Measurements from ENCODE around the gene PSMB9.

PSMB9 gene

DNA sequence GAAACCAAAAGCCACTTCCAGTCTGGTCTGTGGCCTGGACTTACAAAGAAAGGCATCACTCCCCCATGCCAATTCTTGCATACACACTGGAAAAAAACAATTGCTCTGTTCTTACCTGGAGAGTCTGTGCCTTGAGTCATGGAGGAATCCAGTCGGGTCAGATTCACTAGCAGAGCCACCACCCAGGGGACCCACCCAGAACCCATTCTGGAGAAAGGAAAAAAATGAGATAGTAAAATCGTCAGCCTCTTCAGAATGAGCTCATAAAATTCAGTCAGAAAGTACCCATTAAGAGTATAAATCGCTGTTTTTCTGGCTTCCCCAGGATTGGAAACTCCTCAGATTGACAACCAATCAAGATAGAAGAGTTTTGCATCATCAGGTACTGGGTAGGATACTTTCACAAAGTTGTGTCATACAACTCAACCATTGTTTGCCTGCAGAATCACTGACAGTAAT lies 37.2 kb upstream of the PSMB9 start, which contains the start of gene HLA-DOB:
HLA-DOB (minus strand) TSS at position 257 of the 459 bp plus-strand sequence; CDS start at position 206, 51 bp downstream.
- TF ChIP-seq, protein P1, sequence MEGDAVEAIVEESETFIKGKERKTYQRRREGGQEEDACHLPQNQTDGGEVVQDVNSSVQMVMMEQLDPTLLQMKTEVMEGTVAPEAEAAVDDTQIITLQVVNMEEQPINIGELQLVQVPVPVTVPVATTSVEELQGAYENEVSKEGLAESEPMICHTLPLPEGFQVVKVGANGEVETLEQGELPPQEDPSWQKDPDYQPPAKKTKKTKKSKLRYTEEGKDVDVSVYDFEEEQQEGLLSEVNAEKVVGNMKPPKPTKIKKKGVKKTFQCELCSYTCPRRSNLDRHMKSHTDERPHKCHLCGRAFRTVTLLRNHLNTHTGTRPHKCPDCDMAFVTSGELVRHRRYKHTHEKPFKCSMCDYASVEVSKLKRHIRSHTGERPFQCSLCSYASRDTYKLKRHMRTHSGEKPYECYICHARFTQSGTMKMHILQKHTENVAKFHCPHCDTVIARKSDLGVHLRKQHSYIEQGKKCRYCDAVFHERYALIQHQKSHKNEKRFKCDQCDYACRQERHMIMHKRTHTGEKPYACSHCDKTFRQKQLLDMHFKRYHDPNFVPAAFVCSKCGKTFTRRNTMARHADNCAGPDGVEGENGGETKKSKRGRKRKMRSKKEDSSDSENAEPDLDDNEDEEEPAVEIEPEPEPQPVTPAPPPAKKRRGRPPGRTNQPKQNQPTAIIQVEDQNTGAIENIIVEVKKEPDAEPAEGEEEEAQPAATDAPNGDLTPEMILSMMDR (IDR thresholded peaks at IDR 0.05; ENCODE audit: low read depth, low read length), result no peak
- no peak for DNase-seq (ENCODE audit: low read depth, low spot score)
- in situ Hi-C loops (cut with HindIII; ENCODE audit: low sequenced_read_pairs), result no loop called here
- H3K4me3 ChIP-seq (ENCODE audit: low read depth, low read length), result no peak within 1 kb of the TSS

DNA sequence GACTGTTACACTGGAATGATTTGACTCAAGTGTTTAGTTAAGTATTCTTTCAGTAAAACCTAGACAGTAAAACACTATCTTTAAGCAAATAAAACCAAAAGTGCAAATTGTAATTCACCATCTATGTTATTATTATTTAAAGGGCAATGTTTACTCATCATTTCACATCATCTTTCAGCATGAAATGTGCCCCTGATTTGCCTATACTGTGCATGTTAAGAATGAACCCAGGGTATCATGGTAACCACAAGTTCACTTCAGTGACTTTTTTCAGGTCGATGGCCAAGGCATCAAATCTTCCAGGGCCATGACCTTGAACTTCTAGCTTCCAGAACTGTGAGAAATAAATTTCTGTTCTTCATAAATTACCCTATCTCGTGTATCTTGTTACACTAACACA lies 35.1 kb upstream of the PSMB9 start:
- in situ Hi-C loops (cut with HindIII; ENCODE audit: low sequenced_read_pairs), result no loop called here
- H3K4me3 ChIP-seq (ENCODE audit: low read depth, low read length), result no peak overlapping the region
- DNase-seq (ENCODE audit: low read depth, low spot score), result no peak
- TF ChIP-seq, protein P1 (IDR thresholded peaks at IDR 0.05; ENCODE audit: low read depth, low read length), result no peak

- TF ChIP-seq, protein P1 (IDR thresholded peaks at IDR 0.05; ENCODE audit: low read depth, low read length), result no peak
- peak; percentile 55 for DNase-seq (ENCODE audit: low read depth, low spot score)
- H3K4me3 ChIP-seq (ENCODE audit: low read depth, low read length), result no peak overlapping the region
- in situ Hi-C loops (cut with HindIII; ENCODE audit: low sequenced_read_pairs), result no loop called here
Observed at GRCh38 chr6:32819729-32820128, 34.3 kb upstream of the PSMB9 start.

- DNase-seq (ENCODE audit: low read depth, low spot score), result peak; percentile 29
Observed at GRCh38 chr6:32825966-32826365, 28.0 kb upstream of the PSMB9 start.

DNA sequence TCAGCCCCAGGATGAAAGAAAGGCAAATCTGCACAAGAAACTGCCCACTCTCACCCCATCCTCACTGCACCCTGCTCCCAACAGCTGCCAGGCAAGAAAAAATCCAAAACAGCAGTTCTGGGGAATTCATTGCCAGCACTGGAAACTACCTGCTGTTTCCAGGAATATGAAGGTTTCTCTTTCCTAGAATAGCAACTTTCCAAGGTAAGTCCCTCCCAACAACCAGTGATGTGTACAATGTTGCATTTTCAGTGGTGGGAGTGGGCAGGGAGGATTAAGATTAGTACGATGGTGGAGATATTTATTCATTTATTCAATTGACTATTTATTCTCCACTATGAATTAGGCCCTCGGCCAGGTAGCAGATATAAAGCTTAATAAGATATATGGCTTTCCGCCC lies 27.0 kb upstream of the PSMB9 start:
- TF ChIP-seq, protein P1 (IDR thresholded peaks at IDR 0.05; ENCODE audit: low read depth, low read length), result no peak
- no peak overlapping the region for H3K4me3 ChIP-seq (ENCODE audit: low read depth, low read length)
- in situ Hi-C loops (cut with HindIII; ENCODE audit: low sequenced_read_pairs), result no loop called here
- no peak for DNase-seq (ENCODE audit: low read depth, low spot score)

More at GRCh38 chr6:32825966-32826365, 28.0 kb upstream of the PSMB9 start:
- in situ Hi-C loops (cut with HindIII; ENCODE audit: low sequenced_read_pairs), result no loop called here
- TF ChIP-seq, protein P1 (IDR thresholded peaks at IDR 0.05; ENCODE audit: low read depth, low read length), result peak; percentile 39
- H3K4me3 ChIP-seq (ENCODE audit: low read depth, low read length), result no peak overlapping the region

DNA sequence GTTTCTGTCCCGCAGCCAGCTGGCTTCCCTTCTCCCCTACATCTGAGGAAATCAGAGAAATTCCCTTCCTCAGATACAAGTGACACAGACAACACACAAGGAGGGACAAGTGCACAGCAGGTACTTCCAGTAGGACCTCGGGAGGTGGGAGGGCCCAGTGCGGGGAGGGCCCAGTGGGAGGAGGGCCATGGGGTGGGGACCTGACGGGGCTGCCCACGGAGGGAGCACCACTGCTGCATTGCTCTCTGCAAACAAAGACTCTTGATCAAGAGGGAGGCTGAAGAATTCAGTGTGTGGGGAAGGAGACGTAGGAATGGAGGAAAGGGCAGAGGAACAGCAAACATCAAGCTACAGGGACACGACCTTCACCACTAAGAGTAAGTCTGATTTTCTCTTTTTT lies 24.5 kb upstream of the PSMB9 start:
- in situ Hi-C loops (cut with HindIII; ENCODE audit: low sequenced_read_pairs), result no loop called here
- TF ChIP-seq, protein P1 (IDR thresholded peaks at IDR 0.05; ENCODE audit: low read depth, low read length), result no peak
- no peak for DNase-seq (ENCODE audit: low read depth, low spot score)
- H3K4me3 ChIP-seq (ENCODE audit: low read depth, low read length), result no peak overlapping the region

DNA sequence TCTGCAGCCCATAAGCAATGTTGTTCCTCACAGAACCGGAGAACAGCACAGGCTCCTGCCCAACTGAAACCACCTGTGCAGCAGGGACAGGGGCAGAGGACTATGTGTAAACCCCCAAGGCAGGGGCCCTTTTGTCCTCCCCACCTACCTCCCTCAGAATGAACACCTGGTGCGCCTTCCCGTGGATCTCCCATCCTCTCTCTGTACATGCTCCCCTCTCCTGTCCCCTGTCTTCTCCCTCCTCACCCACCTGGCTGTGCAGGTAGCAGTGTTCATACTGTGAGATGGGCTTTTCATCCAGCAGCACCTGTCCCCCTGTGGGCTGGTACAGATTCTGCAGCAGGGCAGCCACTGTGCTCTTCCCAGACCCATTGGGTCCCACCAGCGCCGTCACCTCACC lies 24.0 kb upstream of the PSMB9 start:
- TF ChIP-seq, protein P1 (IDR thresholded peaks at IDR 0.05; ENCODE audit: low read depth, low read length), result no peak
- DNase-seq (ENCODE audit: low read depth, low spot score), result no peak
- H3K4me3 ChIP-seq (ENCODE audit: low read depth, low read length), result no peak overlapping the region
- in situ Hi-C loops (cut with HindIII; ENCODE audit: low sequenced_read_pairs), result no loop called here
